Glomerular endothelial cell (primary cell): ENCODE data around the gene SYNE3. TPM values are rescaled to one million over a fixed set of nuclear protein-coding genes. Genes with fewer than 3 reads are reported as not detected.
"Not testable (repeated sequence)": the region's sequence is repeated elsewhere in the genome, so short reads cannot be mapped to it uniquely, and the experiment has no call there.

Experiments used
- DNase-seq: peaks from one replicate; pipeline ENCODE4 v3.0.0-alpha.2; 2011; ENCODE audit warnings: low read depth, low spot score; ENCODE audit errors: extremely low read depth
- total RNA-seq: library from RNA; depleted of rRNA; stranded (reverse); fragments of >200 nt; gene quantifications from 2 replicates; pipeline ENCODE4 v1.2.3, GENCODE V29; 2015

The SYNE3 gene
- total RNA-seq, 1 donor from 2014 or later = 5.8 TPM

- DNase-seq = no peak
These were observed 8.5 kb upstream of the SYNE3 start for GRCh38 chr14:95524706-95525512.

GRCh38 chr14:95523815-95524448 lies 7.5 kb upstream of the SYNE3 start:
- DNase-seq = no peak

DNA sequence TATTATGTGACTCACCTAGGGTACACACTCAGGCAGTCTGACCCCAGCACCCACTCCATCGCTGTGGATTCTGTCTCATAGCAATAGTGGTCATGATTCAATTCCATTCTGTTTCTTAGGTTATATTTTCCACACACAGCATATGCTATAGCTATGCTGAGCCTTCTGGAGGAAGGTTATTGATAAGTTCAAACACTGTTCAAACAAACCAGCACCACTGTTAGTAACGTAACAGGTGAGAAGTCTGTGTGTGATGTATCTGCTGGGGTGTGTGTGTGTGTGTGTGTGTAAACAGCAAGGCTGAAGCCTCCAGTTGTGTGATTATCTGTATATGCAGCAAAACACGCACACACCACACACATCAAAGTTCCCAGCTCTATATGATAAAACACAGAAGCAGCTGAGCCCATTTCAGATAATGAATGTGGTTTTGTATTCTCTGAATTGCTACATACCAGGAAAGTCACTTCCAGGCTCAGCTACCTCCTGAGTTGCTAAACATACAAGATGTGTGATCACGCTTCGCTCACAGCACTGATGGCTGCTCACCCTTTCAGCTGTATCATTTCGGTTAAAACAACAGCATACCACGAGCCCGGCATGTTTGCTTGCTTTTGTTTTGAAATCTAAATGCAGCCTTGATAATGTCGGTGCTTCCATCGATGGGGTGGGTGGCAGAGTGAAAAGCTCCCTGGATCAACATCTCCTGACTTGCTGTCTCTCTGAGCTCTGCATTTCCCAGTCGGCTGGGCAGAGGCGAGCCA lies 6.8 kb upstream of the SYNE3 start:
- DNase-seq = no peak

GRCh38 chr14:95522556-95522955 lies 6.1 kb upstream of the SYNE3 start:
- no peak for DNase-seq

GRCh38 chr14:95522116-95522515 lies 5.7 kb upstream of the SYNE3 start:
- no peak for DNase-seq

GRCh38 chr14:95521001-95521400 lies 4.6 kb upstream of the SYNE3 start:
- DNase-seq = no peak

GRCh38 chr14:95520346-95520745 lies 3.9 kb upstream of the SYNE3 start:
- DNase-seq = no peak

DNA sequence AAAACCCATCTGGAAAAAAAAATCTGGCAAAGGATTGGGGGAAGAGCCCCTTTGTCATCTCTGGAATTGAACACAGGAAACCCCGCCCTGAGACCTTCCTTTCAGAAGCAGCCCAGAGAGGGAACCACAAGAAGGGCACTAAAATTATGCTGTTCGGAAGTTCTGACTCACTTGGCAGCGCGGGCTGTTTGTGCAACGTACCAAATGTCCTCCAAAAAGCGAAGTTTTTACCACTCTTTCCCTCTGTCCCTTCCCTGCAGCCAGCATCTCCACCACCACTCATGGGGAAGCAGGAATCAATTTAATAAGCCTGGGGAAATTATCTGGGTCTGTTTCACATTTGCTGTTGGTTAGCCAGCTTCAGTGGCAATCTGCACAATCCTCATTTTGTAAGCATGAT lies 3.2 kb upstream of the SYNE3 start:
- no peak for DNase-seq

GRCh38 chr14:95518045-95518751 lies 1.7 kb upstream of the SYNE3 start:
- DNase-seq = no peak

GRCh38 chr14:95515596-95516552 lies 576 bp downstream of the SYNE3 start:
- DNase-seq = no peak

GRCh38 chr14:95515080-95515489 lies 1.4 kb downstream of the SYNE3 start:
- DNase-seq = no peak

DNA sequence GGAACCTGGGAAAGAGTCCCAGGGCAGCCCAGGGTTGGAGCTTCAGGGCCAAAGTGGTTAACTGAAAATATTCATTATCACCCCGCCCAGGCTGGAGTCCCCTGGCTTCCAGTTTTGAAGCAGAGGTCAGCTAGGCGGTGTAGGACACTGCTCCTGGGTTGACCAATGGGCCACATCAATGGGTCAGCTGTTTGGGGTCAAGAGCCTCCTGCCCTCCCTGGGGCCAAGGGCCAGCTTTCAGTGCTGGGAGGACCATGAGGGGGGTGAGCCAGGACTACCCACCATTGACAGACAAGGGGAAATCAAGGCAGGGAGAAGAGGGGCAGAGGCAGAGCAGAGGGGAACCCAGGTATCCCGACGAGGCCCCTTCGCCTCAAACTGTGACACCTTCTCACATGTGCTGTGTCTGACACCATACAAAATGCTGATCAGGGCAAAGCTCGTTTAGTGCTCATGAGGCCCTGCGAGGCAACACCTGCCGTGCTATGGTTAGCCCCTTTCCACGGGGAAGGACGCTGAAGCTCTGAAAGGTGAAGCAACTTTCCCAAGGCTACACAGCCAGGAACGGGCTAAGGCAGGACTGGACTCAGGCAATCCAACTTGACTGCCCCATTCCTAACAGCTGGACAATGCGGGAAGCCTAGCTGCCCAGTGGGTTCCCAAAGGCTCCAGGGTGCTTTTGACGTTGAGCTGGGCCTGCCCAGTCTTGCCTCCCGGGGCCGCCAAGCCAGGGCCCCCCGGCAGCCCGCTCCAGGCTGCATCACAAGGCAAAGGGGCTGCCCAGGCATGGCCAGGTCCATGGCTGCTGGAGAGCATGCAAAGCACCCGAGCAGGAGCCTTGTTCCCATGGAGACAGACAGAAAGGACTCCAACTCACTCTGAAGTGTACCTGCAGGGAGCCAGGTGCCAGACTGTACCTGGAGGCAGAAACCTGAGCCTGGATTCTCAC lies 2.0 kb downstream of the SYNE3 start:
- DNase-seq = no peak

DNA sequence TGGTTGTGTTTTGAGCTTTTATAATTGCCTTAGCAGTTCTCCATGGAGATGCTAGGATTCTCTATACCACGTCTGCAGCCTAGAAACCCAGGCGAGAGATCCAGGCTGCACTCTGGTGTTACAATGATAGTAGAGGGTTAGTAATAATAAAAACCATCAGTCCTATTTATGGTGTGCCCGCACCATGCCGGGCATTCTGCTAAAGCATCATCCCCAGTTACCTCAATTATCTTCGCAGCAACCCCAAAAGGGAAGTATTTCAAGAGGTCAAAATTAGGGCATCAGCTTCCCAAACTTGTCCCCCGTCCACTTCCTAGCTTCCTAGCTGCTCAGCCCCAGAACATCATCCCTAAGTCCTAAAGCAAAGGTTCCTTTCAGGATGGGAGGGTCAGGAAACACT lies 3.2 kb downstream of the SYNE3 start:
- DNase-seq = no peak

DNA sequence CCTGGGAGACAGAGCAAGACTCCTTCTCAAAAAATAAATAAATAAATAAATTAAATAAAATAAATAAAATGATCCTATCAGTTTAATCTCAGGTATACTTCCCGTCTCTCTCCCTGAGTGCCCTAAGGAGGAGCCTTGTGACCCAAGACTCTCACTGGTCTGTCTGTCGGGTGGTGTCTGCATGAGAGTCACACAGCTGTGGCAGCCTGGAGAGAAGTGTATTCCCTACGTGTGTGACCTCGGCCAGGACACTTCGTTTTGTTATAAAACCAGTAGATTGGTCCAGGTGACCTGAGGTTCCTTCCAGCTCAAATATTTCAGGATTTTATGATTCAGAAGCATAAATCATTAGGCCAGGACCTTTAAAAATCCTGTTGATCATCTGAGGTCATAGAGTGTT lies 4.8 kb downstream of the SYNE3 start:
- DNase-seq = no peak

DNA sequence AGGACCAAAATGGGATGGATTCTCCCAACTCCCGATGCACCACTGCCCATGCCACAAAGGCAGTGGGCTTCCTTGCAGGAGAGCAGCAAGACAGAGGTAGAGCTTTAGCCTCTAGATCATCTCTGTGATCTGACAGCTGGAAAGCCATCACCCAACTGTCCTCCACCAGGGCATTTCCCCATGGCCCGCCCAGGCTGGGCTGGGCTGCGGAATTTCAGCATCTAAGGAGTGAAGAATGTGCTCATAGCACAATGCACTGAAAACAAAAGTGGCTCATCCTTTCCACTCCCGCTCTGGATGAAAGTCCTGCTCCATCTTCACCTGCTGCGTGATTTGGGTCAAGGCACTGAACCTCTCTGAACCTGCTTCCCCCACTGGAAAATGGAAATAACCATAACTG lies 5.6 kb downstream of the SYNE3 start:
- no peak for DNase-seq

DNA sequence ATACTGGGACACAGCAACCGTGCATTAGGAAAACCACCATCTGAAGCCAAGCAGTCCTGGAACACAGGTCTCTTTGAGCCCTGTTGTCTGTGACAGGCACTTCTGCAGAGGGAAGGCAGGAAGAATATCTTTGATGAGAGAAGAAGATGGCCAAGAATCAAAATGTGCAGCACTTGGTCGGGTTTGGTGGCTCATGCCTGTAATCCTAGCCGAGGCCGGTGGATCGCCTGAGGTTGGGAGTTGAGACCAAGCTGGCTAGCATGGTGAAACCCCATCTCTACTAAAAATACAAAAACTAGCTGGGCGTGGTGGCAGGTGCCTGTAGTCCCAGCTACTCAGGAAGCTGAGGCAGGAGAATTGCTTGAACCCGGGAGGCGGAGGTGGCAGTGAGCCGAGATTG lies 6.1 kb downstream of the SYNE3 start:
- not testable (repeated sequence) for DNase-seq

GRCh38 chr14:95509495-95509894 lies 7.0 kb downstream of the SYNE3 start:
- DNase-seq = no peak

DNA sequence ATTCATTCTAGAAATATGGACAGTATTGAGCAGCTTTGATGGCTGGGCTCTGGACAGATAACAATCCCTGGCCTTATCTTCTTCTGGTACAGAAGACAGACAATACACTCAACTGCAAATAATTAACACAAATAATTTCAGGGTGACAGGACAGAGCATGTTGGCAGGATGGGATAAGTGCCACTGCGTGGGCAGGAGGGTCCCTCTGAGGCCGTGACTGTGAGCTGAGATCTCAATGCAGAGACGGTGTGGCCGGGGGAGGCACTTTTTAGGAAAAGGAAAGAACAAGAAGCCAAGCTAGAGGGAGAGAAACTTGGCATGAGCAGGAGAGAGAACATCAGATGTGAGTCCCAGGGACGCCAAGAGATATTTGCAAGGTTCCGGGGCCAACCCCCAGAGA lies 8.1 kb downstream of the SYNE3 start:
- no peak for DNase-seq

DNA sequence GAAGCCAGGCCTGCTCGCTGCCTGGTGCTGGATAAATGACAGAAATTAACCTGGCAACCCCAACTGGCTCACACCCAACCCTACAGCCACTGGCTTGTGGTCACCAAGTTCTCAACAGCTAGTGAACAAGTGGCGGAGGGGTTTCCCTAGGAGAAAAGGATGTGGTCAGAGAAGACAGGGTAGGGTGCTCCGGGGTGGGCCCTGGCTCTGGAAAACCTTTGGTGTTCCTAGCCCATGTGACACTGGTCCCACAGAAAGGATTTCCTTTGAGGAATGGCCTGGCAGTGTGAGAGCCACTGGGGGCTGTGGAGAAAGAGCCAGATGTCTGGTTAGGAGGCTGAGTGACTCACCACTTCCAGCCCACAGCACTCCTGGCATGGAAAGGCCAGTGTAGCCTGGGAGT lies 8.7 kb downstream of the SYNE3 start:
- no peak for DNase-seq
